Neuronal stem cell (in vitro differentiated cells): ENCODE data around the gene ETV6.

Experiments used
- DNase-seq: peaks from one replicate; pipeline ENCODE4 v3.0.0-alpha.2; 2013; ENCODE audit warnings: low spot score
- H2AFZ ChIP-seq: one replicate; pipeline ENCODE4 v1.6.1; 2013; ENCODE audit warnings: mild to moderate bottlenecking, low read length, inconsistent platforms
- H2AK5ac ChIP-seq: 2 replicates; pipeline ENCODE4 v1.6.1; 2013; ENCODE audit warnings: low read depth, mild to moderate bottlenecking, inconsistent platforms, low read length, moderate library complexity, mixed read lengths
- H2BK120ac ChIP-seq: 2 replicates; pipeline ENCODE4 v1.6.1; 2013; ENCODE audit warnings: low read depth, mild to moderate bottlenecking, inconsistent platforms, low read length, moderate library complexity, mixed read lengths
- H2BK12ac ChIP-seq: one replicate; pipeline ENCODE4 v1.6.1; 2013; ENCODE audit warnings: low read length, inconsistent platforms
- H2BK15ac ChIP-seq: 2 replicates; pipeline ENCODE4 v1.6.1; 2013; ENCODE audit warnings: mild to moderate bottlenecking, low read length, inconsistent platforms, mixed read lengths
- H2BK5ac ChIP-seq: one replicate; pipeline ENCODE4 v1.6.1; 2013; ENCODE audit warnings: inconsistent platforms, mild to moderate bottlenecking, low read length, moderate library complexity
- H3K14ac ChIP-seq: one replicate; pipeline ENCODE4 v1.6.1; 2013; ENCODE audit warnings: low read length, inconsistent platforms
- H3K18ac ChIP-seq: 2 replicates; pipeline ENCODE4 v1.6.1; 2013; ENCODE audit warnings: low read length, inconsistent platforms
- H3K23ac ChIP-seq: 2 replicates; pipeline ENCODE4 v1.6.1; 2013; ENCODE audit warnings: low read depth, mild to moderate bottlenecking, mixed read lengths, low read length, inconsistent platforms; ENCODE audit not compliant: poor library complexity
- H3K27ac ChIP-seq: replicated peaks from 3 replicates; pipeline ENCODE4 v1.5.1; 2013; ENCODE audit warnings: low read length, inconsistent platforms
- H3K27me3 ChIP-seq, 3 experiments: 2 replicates each; pipeline ENCODE4 v1.6.1; 2013; ENCODE audit warnings: low read length in 3 of 3, mild to moderate bottlenecking in 2 of 3, inconsistent platforms in 1 of 3, low read depth in 1 of 3, mixed read lengths in 1 of 3, moderate library complexity in 1 of 3; ENCODE audit not compliant: control insufficient read depth in 3 of 3, insufficient read depth in 3 of 3
- H3K36me3 ChIP-seq, 2 donors: replicated peaks in 1 of 2; 2 replicates each; pipeline ENCODE4 v1.6.1; 2013; ENCODE audit warnings: low read length in 2 of 2; ENCODE audit not compliant: control insufficient read depth in 2 of 2, insufficient read depth in 2 of 2
- H3K4ac ChIP-seq: 2 replicates; pipeline ENCODE4 v1.6.1; 2013; ENCODE audit warnings: inconsistent platforms, mild to moderate bottlenecking, low read length, moderate library complexity
- H3K4me1 ChIP-seq, 2 donors: 1 replicate in 1 of 2; 2 replicates in 1 of 2; pipeline ENCODE4 v1.6.1; 2013; ENCODE audit warnings: low read length in 2 of 2, low read depth in 1 of 2; ENCODE audit not compliant: control insufficient read depth in 2 of 2, insufficient read depth in 1 of 2
- H3K4me2 ChIP-seq: one replicate; pipeline ENCODE4 v1.6.1; 2013; ENCODE audit warnings: mild to moderate bottlenecking, low read length, inconsistent platforms; ENCODE audit not compliant: insufficient read depth, poor library complexity, severe bottlenecking
- H3K4me3 ChIP-seq, 2 donors: 2 replicates each; pipeline ENCODE4 v1.5.1; 2013; ENCODE audit warnings: low read length in 2 of 2, mild to moderate bottlenecking in 2 of 2, inconsistent platforms in 1 of 2, moderate library complexity in 1 of 2
- H3K79me1 ChIP-seq: one replicate; pipeline ENCODE4 v1.6.1; 2013; ENCODE audit warnings: low read depth, mild to moderate bottlenecking, inconsistent platforms, low read length, moderate library complexity
- H3K9ac ChIP-seq: one replicate; pipeline ENCODE4 v1.6.1; 2013; ENCODE audit warnings: mild to moderate bottlenecking, low read depth, low read length, inconsistent platforms; ENCODE audit not compliant: poor library complexity
- H3K9me3 ChIP-seq, 2 donors: replicated peaks in 1 of 2; 2 replicates each; pipeline versions ENCODE3 to v1.6.1; 2013; ENCODE audit warnings: low read length in 2 of 2, mild to moderate bottlenecking in 2 of 2, inconsistent platforms in 1 of 2, low read depth in 1 of 2, mixed read lengths in 1 of 2, moderate library complexity in 1 of 2; ENCODE audit not compliant: control insufficient read depth in 2 of 2, insufficient read depth in 1 of 2
- H4K8ac ChIP-seq: one replicate; pipeline ENCODE4 v1.6.1; 2013; ENCODE audit warnings: low read depth, mild to moderate bottlenecking, inconsistent platforms, low read length, moderate library complexity
- H4K91ac ChIP-seq: one replicate; pipeline ENCODE4 v1.6.1; 2013; ENCODE audit warnings: low read length, low read depth, mild to moderate bottlenecking, inconsistent platforms; ENCODE audit not compliant: poor library complexity
- WGBS, 2 donors: extraction: QIAGEN DNeasy Blood & Tissue Kit; methylation state at CpG; one replicate each; pipeline ENCODE4 v1.1.7; 2013; ENCODE audit warnings: missing lambda C conversion rate in 2 of 2, mixed read lengths in 1 of 2; ENCODE audit not compliant: insufficient read length in 2 of 2, insufficient replicate concordance in 1 of 2; ENCODE audit errors: extremely low coverage in 2 of 2; 5-methylcytosine and 5-hydroxymethylcytosine counted together

ETV6 gene

DNA sequence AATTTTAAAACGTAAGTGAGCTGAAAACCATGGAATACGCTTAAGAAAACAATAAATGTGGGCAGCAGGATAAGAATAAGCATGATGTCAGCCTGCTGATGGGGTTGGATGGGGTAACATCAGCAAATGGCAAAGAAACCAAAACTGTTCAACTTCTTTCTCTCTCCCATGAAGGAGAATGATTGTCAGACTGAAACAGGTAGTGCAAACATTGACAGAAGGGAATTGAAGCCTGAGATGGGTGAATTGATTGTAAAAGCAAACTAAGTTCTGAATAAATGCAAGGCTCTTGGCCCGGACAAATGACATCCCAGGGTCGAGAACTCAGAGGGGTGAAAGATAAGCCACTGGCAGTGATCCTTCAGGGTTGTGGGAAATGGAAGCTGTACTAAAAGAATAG is 182.6 kb downstream of the ETV6 start:
- H3K4me1 ChIP-seq = peaks cover 13 to 16% of the 10 kb centered on the region in 2 donors
- H3K9me3 ChIP-seq = no peaks in the 10 kb centered on the region
- H3K14ac ChIP-seq = no peak overlapping the region
- H2BK5ac ChIP-seq = no peak overlapping the region
- H3K9ac ChIP-seq = no peak overlapping the region
- no peak overlapping the region for H3K18ac ChIP-seq
- no peaks in the 10 kb centered on the region for H3K79me1 ChIP-seq
- no peak overlapping the region for H2AFZ ChIP-seq
- H2AK5ac ChIP-seq = no peak overlapping the region
- no peak overlapping the region for H2BK120ac ChIP-seq
- H3K36me3 ChIP-seq = no peaks in the 10 kb centered on the region
- H3K27me3 ChIP-seq = no peaks in the 10 kb centered on the region
- H2BK15ac ChIP-seq = no peak overlapping the region
- no CpG with 5 or more reads among the region's 4 CpGs for WGBS, 2 donors
- no peak overlapping the region for H2BK12ac ChIP-seq
- H3K4me3 ChIP-seq = no peak overlapping the region
- H3K27ac ChIP-seq = no peak overlapping the region
- H3K23ac ChIP-seq = no peak overlapping the region
- no peak for DNase-seq
- H4K8ac ChIP-seq = no peak overlapping the region
- no peak overlapping the region for H3K4ac ChIP-seq
- no peak overlapping the region for H4K91ac ChIP-seq
- H3K4me2 ChIP-seq = no peak overlapping the region

DNA sequence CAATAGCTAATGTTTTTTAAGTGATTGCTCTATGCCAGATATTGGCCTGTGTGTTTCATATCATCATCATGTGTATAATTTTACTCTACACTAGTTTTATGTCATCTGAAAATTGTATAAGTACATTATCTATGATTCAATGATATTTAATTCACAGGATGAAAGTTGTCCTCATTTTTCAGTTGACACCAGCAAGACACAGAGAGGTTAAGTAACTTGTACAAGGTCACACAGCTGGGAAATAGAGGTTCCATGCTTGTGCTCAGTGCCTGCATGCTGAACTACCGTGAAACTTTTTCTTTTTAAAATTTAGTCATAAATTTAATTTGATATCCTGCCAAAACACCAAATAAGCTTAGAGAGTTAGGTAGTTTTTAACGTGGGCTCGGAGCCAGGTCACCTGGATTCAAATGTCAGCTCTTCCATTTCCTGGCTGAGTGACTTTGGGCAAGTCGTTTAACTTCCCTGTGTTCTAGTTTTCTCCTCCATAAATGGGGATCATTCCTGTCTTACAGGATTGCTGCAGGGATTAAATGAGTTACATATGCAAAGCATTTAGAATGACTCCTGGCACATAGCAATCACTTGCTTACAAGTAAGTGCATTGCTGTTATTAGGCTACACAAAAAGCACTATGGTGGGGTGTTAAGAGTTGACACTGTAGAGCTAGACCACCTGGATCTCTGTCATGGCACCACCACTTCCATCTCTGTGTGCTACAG is 183.9 kb downstream of the ETV6 start:
- Histone ChIP-seq H2BK15ac (no peak overlapping the region), H2AK5ac (no peak overlapping the region), H3K4ac (no peak overlapping the region), H4K91ac (no peak overlapping the region), H2BK12ac (no peak overlapping the region), H2BK120ac (no peak overlapping the region), H3K18ac (no peak overlapping the region), H3K4me2 (no peak overlapping the region), H3K9ac (no peak overlapping the region), H3K27ac (no peak overlapping the region), H3K23ac (no peak overlapping the region), H3K4me3 (no peak overlapping the region), H3K14ac (no peak overlapping the region), H3K9me3 (no peaks in the 10 kb centered on the region), H3K4me1 (peaks cover 3 to 11% of the 10 kb centered on the region in 2 donors), H4K8ac (no peak overlapping the region), H2BK5ac (no peak overlapping the region), H3K27me3 (no peaks in the 10 kb centered on the region), H3K79me1 (no peaks in the 10 kb centered on the region), H3K36me3 (no peaks in the 10 kb centered on the region), H2AFZ (no peak overlapping the region)
- WGBS, 2 donors = no CpG with 5 or more reads among the region's 4 CpGs
- no peak for DNase-seq

DNA sequence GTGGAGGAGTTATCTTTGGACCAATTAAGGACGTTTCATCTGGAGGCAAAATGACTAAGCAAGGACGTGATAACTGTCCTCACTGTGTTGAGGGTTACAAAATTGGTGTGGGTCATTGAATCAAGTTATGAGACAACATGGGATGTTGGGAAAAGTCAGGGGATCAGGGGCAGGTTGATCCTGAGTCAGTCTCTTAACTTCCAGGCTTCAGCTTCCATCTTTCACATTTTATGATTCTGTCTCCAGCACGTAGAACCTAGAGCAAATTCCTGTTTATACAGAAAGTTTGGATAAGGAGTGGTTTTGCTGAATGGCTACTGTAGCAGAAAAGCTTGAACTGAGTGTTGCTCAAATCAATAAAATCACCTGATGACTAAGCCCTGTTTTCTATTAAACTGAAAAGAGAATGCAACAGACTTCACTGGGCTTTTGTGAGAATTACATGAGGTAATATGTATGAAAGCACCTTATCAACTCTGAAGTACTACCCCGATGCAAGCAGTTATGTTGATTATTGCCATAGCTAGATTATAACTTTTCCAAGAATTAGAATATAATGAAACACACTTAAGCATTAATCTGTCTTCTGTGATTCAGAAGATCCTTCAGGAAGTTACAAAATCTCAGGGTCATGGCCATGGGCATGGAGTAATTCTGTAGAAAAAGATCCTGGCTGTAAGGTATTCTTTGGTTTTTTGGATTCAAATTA is 184.8 kb downstream of the ETV6 start:
- no peak overlapping the region for H4K91ac ChIP-seq
- no peaks in the 10 kb centered on the region for H3K27me3 ChIP-seq
- no peak overlapping the region for H2BK120ac ChIP-seq
- no peak overlapping the region for H3K9ac ChIP-seq
- no peak overlapping the region for H3K23ac ChIP-seq
- no peak overlapping the region for H3K27ac ChIP-seq
- H3K4me1 ChIP-seq = peaks cover 3 to 6% of the 10 kb centered on the region in 2 donors
- no CpG with 5 or more reads among the region's 4 CpGs for WGBS, 2 donors
- no peak overlapping the region for H2AFZ ChIP-seq
- H3K14ac ChIP-seq = no peak overlapping the region
- no peak overlapping the region for H3K4me2 ChIP-seq
- H3K9me3 ChIP-seq = no peaks in the 10 kb centered on the region
- no peak overlapping the region for H3K4me3 ChIP-seq
- no peak for DNase-seq
- H3K79me1 ChIP-seq = no peaks in the 10 kb centered on the region
- H3K36me3 ChIP-seq = peaks cover 0 to 5% of the 10 kb centered on the region in 2 donors
- H2BK5ac ChIP-seq = no peak overlapping the region
- no peak overlapping the region for H3K4ac ChIP-seq
- H2AK5ac ChIP-seq = no peak overlapping the region
- no peak overlapping the region for H3K18ac ChIP-seq
- no peak overlapping the region for H2BK15ac ChIP-seq
- H4K8ac ChIP-seq = no peak overlapping the region
- no peak overlapping the region for H2BK12ac ChIP-seq

DNA sequence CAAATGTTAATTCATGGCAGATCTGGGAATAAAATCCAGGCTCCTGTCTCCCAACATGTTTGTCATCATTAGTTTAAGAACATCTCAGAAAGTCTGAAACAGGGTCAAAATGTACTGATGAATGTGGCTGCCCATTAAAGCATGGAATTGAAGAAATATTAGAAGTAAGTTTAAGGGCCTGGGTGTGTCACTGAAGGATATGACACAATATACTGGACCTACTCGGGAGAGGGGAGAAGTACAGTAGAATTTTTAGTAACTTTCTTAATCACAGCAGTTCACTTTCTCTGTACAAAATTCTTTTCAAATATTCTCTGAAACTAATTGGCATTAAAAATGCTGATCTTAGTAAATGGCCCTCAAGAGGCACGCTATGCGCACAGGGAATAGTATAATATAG is 185.5 kb downstream of the ETV6 start:
- Histone ChIP-seq H2AK5ac (no peak overlapping the region), H3K4me2 (no peak overlapping the region), H4K8ac (no peak overlapping the region), H2BK15ac (no peak overlapping the region), H3K9me3 (no peaks in the 10 kb centered on the region), H2BK120ac (no peak overlapping the region), H2AFZ (no peak overlapping the region), H3K18ac (no peak overlapping the region), H3K9ac (no peak overlapping the region), H3K36me3 (peaks cover 0 to 11% of the 10 kb centered on the region in 2 donors), H2BK12ac (no peak overlapping the region), H3K79me1 (no peaks in the 10 kb centered on the region), H3K23ac (no peak overlapping the region), H3K27me3 (no peaks in the 10 kb centered on the region), H4K91ac (no peak overlapping the region), H3K14ac (no peak overlapping the region), H3K4me1 (peaks cover 3% of the 10 kb centered on the region in 2 donors), H3K4me3 (no peak overlapping the region), H3K4ac (no peak overlapping the region), H2BK5ac (no peak overlapping the region), H3K27ac (no peak overlapping the region)
- no peak for DNase-seq
- WGBS, 2 donors = no CpG with 5 or more reads among the region's 3 CpGs
